ENCODE data around the gene RING1. TPM values are rescaled to one million over a fixed set of nuclear protein-coding genes. Genes with fewer than 3 reads are reported as not detected.

The RING1 gene
- total RNA-seq, 1 donor from 2014 or later = 43.8 TPM

DNA sequence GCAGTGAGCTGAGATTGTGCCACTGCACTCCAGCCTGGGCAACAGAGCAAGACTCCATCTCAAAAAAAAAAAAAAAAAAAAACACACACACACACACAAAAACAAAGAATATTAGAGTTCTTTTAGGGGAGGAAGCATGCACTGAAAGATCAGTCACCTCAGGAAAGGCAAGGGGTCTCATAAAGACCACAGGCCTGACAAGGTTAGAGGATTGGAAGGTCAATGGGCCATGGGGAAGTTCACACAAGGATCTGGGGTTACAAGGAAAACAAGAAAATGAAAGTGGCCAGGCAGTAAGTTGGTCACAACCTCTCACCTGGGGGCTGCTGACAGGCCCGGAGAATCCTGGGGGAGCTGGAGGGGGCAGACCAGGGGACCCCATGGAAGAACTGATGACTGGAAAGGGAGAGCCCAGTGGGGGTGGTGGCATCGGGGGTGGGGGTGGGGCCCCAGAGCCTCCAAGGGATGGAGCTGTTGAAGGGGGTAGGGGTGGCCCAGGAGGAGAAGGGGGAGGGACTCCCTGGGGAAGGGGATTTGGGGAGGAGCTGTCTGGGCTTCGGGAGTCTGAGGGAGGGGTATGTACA, 9.4 kb upstream of the RING1 start:
- intact Hi-C loops (cut with micrococcal nuclease) = no loop called here
- POLR2A ChIA-PET = interaction anchor here (0.7 to 3.4 kb wide), 6 partner anchors 10 to 228 kb away, joined by 3 to 36 read pairs (median 8); partner anchors contain the start of genes RING1, WDR46 and ZBTB22
- DNase-seq = no peak

DNA sequence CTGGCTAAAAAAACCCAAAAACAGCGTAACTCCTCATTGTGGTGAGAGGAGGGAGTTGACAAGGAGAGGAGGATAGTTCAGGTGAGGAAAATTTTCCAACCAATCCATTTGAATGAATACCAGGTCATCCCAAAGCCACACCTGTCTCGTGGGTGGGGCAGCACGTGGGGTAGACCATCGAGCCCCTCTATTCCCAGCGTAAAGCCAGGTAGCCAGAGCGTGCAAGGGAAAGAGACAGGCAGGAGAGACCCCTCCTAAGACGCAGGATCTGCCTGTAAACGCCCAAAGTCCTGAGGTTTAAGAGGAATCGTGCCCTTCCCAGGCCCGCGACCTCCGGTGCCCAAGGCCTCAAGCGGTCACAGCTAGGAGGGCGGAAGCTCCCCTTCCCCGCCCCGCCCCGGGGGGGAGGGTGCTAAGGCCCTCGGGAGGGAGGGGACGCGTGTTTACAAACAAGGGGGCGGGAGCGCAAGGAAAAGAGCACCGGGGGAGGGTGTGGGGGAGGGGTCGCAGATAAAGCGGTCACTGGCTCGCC, 8.5 kb upstream of the RING1 start:
- H3K36me3 Mint-ChIP-seq (ENCODE audit: low read depth) = peaks cover 70% of the 10 kb centered on the region
- intact Hi-C loops (cut with micrococcal nuclease) = loop anchor here (1.0 to 10.0 kb wide), 13 partner anchors 9 to 1225 kb away; partner anchors contain the start of genes AGPAT1, CUTA, DXO and HLA-DOA
- CTCF ChIA-PET = no interaction called here
- H3K4me3 Mint-ChIP-seq = peak overlapping the region; percentile 99
- no peak for DNase-seq
- POLR2A ChIA-PET = interaction anchor here (0.6 to 3.4 kb wide), 20 partner anchors 8 to 1553 kb away, joined by 3 to 36 read pairs (median 6); partner anchors contain the start of genes CUTA, RGL2, RING1 and RPS18
- H3K9me3 Mint-ChIP-seq = no peaks in the 10 kb centered on the region
- peak; percentile 12 for ATAC-seq (ENCODE audit: low read depth)
- peaks cover 69% of the 10 kb centered on the region for H3K4me1 Mint-ChIP-seq
- H3K27me3 Mint-ChIP-seq = no peaks in the 10 kb centered on the region
- TF ChIP-seq, protein P1, sequence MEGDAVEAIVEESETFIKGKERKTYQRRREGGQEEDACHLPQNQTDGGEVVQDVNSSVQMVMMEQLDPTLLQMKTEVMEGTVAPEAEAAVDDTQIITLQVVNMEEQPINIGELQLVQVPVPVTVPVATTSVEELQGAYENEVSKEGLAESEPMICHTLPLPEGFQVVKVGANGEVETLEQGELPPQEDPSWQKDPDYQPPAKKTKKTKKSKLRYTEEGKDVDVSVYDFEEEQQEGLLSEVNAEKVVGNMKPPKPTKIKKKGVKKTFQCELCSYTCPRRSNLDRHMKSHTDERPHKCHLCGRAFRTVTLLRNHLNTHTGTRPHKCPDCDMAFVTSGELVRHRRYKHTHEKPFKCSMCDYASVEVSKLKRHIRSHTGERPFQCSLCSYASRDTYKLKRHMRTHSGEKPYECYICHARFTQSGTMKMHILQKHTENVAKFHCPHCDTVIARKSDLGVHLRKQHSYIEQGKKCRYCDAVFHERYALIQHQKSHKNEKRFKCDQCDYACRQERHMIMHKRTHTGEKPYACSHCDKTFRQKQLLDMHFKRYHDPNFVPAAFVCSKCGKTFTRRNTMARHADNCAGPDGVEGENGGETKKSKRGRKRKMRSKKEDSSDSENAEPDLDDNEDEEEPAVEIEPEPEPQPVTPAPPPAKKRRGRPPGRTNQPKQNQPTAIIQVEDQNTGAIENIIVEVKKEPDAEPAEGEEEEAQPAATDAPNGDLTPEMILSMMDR (IDR thresholded peaks at IDR 0.05) = no peak
- H3K27ac Mint-ChIP-seq = peak overlapping the region; percentile 96

More for the DNA sequence above, 9.4 kb upstream of the RING1 start:
- Mint-ChIP-seq H3K4me3 (peak overlapping the region; percentile 99), H3K4me1 (peaks cover 64% of the 10 kb centered on the region), H3K27me3 (no peaks in the 10 kb centered on the region), H3K9me3 (no peaks in the 10 kb centered on the region), H3K27ac (peak overlapping the region; percentile 96), H3K36me3 (ENCODE audit: low read depth) (peaks cover 78% of the 10 kb centered on the region)
- TF ChIP-seq, protein P1 (IDR thresholded peaks at IDR 0.05) = no peak
- ATAC-seq (ENCODE audit: low read depth) = no peak
- CTCF ChIA-PET = interaction anchor here (1.2 to 2.7 kb wide), 2 partner anchors 37 to 80 kb away, joined by 3 to 13 read pairs; no protein-coding TSS in a partner anchor

DNA sequence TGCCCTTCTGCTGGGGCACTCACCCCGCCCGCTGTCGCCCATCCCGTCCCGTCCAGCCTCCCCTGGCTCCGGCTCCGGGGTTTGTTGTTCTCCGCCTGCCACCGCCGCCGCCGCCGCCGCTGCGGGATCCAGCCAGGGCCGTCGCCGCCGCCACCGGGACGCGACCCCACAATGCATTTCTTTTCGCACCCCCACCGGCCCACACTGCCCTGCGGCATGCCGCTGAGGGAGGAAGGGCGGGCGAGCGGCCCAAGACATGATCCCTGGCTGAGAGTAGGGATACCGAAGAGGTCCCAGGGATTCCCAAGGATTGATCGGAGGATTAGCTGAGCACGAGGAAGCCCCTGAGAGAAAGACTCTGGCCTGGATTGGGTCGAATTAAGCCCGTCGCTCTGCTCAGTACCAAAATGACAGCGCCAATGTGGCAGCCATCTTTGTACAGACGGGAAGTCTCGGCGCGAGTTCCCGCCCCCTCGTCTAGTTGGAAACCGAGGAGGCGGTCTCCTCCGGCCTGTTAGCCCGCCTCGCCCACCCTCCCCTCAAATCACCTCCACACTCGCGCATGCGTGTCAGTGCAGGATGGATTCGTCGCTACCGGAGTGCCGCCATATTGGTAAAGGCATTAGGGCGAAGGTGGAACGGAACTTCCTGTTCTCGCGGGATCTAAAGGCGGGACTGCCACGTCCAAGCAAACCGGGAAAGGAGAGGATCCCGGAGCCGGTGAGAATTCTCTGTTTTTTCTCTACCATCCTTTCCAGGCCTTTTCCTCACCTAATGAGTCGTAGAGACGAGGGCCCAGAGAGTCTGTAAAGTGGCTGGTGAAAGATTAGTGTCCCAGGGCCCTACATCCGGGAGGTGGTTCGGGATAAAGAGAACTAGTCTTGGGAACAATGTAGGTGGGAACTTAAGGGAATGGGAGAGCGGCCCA, 7.8 kb upstream of the RING1 start, which contains the start of the genes RXRB and SLC39A7:
TSS of gene RXRB (minus strand) at position 447 of the 928 bp plus-strand sequence. CDS start at position 258, 189 bp downstream.
TSS of gene SLC39A7 (plus strand) at position 649 of the 928 bp plus-strand sequence. CDS start 379 bp downstream, outside the sequence.
- intact Hi-C loops (cut with micrococcal nuclease) = loop anchor here (1.0 to 10.0 kb wide), 13 partner anchors 8 to 1226 kb away; partner anchors contain the start of genes AGPAT1, CUTA, DXO and HLA-DOA
- DNase-seq (peak; percentile 89), ATAC-seq (ENCODE audit: low read depth) (peak; percentile 74)
- Mint-ChIP-seq H3K9me3 (no peaks in the 10 kb centered on the region), H3K27me3 (no peaks in the 10 kb centered on the region), H3K27ac (peak within 1 kb of the TSS; percentile 96), H3K4me3 (peak within 1 kb of the TSS; percentile 99), H3K4me1 (peaks cover 75% of the 10 kb centered on the region), H3K36me3 (ENCODE audit: low read depth) (peaks cover 63% of the 10 kb centered on the region)
- POLR2A ChIA-PET = interaction anchor here (0.7 to 3.4 kb wide), 17 partner anchors 8 to 1554 kb away, joined by 3 to 36 read pairs (median 6); partner anchors contain the start of genes CUTA, RGL2, RING1 and RPS18
- CTCF ChIA-PET = no interaction called here
- TF ChIP-seq, protein P1 (IDR thresholded peaks at IDR 0.05) = no peak

DNA sequence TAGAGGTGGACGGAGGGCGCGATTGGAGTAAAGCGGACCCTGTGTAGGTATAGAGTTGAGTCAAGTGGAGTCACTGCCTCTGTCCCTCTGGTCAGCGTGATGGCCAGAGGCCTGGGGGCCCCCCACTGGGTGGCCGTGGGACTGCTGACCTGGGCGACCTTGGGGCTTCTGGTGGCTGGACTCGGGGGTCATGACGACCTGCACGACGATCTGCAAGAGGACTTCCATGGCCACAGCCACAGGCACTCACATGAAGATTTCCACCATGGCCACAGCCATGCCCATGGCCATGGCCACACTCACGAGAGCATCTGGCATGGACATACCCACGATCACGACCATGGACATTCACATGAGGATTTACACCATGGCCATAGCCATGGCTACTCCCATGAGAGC, 7.2 kb upstream of the RING1 start:
- POLR2A ChIA-PET = no interaction called here
- TF ChIP-seq, protein P1 (IDR thresholded peaks at IDR 0.05) = no peak

More for the DNA sequence above, 7.2 kb upstream of the RING1 start:
- no peak for DNase-seq
- Mint-ChIP-seq H3K4me3 (peak overlapping the region; percentile 99), H3K4me1 (peaks cover 80% of the 10 kb centered on the region), H3K36me3 (ENCODE audit: low read depth) (peaks cover 56% of the 10 kb centered on the region), H3K27ac (peak overlapping the region; percentile 96), H3K9me3 (no peaks in the 10 kb centered on the region), H3K27me3 (no peaks in the 10 kb centered on the region)
- ATAC-seq (ENCODE audit: low read depth) = no peak
- intact Hi-C loops (cut with micrococcal nuclease) = loop anchor here (2.0 to 10.0 kb wide), 5 partner anchors 88 to 1226 kb away; partner anchors contain the start of genes AGPAT1, DXO, HLA-DOA and RNF5
- CTCF ChIA-PET = no interaction called here
